NCI-H526 treated with DMSO at 0.1 percent for 48 hours (cell line): ENCODE measurements around the gene EME2.
"Not testable (repeated sequence)": the region's sequence is repeated elsewhere in the genome, so short reads cannot be mapped to it uniquely, and the experiment has no call there.

Source experiments
- DNase-seq: peaks from one replicate; lab custom pipeline; 2025; lab: John Stamatoyannopoulos, UW

The EME2 gene, protein sequence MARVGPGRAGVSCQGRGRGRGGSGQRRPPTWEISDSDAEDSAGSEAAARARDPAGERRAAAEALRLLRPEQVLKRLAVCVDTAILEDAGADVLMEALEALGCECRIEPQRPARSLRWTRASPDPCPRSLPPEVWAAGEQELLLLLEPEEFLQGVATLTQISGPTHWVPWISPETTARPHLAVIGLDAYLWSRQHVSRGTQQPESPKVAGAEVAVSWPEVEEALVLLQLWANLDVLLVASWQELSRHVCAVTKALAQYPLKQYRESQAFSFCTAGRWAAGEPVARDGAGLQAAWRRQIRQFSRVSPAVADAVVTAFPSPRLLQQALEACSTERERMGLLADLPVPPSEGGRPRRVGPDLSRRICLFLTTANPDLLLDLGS

DNA sequence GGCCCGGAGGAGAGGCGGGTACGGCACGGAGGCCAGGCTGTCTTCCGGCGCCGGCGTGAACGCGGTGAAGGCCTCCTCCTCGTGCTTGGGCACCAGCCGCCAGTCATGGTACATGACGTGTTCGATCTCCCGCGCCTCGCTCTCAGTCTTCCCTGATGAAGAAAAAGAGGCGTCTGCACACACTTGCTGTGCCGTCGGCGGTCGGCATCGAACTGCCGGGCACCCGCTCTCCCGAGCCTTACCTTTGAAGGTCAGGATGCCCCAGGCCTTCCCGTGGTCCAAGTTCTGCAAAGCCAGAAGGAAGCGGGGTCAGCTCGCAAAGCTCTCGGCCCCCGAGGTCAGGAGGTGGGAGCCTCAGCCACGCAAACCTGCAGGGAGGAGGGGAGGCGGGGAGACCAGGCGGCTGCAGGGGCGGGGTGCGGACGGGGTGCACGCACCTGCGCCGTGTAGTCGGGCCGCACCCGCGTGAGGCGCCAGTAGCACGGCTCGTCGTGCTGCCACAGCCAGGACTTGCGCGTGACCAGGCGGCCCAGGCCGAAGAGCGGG lies at the start of gene EME2:
Gene EME2, plus strand, starts transcription at position 449 of the 546 bp plus-strand sequence. CDS start 418 bp downstream, outside the sequence.
- no peak for DNase-seq

DNA sequence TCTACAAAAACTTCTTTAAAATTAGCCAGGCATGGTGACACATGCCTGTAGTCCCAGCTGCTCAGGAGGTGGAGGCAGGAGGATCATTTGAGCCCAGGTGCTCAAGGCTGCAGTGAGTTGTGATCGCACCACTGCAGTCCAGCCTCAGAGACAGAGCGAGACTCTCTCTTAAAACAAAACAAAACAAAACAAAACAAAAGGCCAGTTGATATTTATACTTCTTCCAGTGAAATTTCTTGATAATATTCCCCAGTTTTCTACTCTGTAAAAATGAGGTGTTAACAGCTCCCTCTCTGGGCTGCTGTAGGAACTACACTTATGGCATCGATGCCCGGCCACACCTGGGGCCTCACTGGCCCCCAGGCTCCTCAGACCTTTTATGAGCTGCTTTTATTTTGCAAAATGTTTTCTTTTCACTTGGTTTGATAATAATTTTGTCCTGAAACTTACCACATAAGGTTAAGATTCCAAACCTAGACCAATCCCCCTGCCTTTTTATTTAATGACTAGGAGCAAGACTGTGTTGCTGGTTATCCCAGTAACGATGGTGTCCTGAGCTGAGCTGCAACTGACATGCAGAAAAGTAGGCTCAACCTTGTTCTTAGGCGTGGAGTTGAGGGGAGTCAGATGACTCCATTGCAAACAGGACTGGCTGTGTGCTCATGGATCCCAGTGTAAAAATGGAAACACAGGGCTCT lies 49.0 kb upstream of the EME2 start:
- DNase-seq, result no peak

DNA sequence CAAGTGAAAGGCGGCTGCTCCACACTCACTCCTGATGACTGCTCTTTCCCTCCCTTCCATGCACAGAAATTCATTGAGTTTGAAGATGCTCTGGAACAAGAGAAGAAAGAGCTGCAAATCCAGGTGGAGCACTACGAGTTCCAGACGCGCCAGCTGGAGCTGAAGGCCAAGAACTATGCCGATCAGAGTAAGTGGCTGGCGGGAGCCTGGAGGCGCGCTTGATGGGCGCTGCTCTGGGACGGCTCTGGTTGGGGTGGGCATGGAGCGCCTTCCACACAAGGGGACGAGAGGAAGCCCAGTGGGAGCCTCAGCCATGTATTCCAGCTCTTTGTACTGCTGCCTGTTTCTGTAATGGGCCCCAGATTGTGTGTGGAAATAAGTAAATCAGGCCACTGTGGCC lies 48.1 kb upstream of the EME2 start:
- DNase-seq, result no peak

DNA sequence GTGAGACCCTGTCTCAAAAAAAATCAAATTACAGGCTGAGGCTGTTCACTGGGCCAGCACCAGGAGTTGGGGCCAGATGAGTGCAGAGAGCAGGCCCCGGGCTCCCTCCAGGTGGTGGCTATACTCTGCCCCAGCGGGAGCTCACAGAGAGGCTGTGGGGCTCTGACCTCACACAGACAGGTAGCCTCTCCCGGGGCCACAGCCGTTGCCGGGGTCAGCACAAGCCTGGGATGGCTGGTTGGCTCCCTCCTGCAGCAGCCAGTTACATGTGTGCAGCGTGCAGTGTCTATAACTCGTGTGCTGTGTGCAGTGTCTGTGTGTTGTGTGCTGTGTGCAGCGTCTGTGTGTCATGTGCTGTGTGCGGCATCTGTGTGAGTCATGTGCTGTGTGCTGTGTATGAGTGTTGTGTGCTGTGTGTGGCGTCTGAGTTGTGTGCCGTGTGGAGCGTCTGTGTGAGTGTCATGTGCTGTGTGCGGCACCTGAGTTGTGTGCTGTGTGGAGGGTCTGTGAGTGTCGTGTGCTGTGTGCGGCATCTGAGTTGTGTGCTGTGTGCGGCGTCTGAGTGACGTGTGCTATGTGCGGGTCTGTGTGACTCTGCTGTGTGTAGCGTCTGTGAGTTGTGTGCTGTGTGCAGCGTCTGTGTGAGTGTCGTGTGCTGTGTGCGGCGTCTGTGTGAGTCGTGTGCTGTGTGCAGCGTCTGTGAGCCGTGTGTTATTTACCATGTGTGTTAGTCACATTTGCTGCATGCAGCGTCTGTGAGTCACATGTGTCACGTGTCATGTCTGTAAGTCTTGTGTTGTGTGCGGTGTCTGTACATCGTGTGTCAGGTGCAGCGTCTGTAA lies 45.7 kb upstream of the EME2 start:
- DNase-seq, result no peak

DNA sequence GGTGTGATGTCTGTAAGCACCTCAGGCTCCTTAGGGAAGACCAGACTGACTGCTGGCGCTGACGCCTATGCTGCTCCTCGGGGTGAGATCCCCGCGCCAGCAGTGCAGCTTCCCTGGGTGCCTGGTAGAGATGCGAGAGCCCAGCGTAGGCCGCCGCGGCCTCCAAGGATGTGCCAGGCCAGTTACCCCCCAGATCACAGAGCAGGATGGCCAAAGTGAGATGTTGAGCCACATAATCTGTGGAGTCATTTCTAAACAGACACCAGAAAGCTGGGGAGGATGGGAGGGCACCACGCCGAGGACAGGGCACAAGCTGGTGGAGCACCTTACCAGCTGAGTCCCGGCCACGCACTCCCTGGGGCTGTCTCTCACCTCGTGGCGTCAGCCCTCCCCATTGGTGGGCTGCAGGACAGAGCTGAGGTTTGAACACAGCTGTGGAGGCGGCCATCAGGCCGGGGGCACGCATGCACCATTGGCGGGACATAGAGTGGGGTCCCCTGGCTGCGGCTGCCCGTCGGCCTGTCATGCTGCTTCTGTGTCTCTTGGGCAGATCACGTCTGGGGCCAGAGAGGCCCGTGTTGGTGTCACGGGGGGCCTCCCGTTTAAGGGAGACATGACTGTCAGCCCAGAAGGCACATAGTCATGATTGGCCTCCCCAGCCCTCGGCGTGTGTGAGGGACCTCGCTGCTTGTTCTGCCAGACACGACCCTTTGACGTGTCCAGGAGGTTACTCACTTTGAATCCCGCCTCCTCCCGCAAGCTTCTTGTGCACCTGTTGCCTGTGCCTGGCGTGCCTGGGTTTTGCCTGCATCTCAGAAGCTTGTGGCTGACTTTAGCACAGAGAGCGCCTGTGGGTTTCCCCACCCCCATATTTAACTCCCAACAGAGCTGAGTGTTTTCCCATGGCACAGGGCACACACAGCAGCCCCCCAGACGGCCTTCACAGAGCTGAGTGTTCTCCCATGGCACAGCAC lies 44.7 kb upstream of the EME2 start:
- no peak for DNase-seq

DNA sequence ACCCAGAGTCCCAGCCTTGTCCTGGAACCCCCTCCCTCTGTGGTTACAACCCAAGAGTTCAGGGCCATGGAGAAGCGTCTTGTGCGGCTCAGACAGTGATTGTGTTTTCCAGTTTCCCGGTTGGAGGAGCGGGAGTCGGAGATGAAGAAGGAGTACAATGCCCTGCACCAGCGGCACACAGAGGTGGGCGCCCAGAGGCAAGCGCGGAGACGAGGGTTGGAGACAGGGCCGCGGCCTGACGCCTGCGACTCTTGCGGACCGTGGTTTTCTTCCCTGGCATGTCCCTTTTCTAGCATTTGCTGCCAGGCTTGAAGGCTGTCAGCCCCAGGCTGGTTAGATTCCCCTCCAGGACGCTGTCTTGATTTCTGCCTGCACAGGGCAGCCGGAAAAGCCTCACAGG lies 43.6 kb upstream of the EME2 start:
- DNase-seq, result no peak

DNA sequence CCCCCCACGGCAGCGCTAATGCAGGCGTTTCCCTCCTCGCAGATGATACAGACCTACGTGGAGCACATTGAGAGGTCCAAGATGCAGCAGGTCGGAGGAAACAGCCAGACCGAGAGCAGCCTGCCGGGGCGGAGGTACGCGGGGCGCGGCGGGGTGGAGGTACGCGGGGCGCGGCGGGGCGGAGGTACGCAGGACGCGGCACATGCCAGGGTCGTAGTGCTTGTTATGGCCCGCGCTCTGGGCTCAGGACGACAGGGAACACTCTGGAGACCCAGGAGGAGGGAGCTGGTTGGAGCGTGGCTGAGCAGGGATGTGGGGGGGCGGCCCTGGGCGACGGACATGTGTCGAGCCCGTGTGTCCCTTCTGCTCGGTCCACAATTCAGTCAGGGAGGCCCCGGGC lies 43.2 kb upstream of the EME2 start:
- no peak for DNase-seq

DNA sequence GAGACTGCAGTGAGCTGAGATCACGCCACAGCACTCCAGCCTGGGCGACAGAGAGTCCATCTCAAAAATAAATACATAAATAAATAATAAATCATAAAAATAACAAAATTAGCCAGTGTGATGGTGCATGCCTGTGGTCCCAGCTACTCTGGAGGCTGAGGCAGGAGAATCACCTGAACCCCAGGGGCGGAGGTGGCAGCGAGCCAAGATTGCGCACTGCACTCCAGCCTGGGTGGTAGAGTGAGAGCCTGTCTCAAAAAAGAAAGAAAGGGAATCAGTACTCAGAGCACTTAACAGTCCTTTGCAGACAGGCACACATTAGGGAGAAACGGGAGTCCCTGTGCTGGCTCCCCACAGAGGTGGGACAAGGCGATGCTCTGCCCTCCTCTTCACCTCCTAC lies 41.5 kb upstream of the EME2 start:
- DNase-seq, result no peak

DNA sequence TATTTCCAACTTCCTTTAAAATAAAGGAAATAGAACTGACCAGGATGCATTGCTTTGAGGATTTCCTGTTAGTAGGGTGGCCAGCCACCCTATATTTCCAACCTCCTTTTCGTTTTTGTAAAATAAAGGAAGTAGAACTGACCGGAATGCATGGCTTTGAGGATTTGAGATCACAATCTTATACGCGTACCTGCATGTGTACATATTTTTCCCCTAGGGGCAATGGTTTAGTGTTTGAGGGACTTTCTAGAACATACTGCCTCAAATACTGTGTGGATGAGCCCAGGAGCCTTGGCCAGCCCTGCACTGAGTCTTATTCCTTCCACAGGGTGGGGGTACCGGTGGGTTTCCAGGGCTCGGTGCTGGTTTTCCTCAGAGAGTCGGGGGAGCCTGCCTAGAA lies 41.0 kb upstream of the EME2 start:
- no peak for DNase-seq

DNA sequence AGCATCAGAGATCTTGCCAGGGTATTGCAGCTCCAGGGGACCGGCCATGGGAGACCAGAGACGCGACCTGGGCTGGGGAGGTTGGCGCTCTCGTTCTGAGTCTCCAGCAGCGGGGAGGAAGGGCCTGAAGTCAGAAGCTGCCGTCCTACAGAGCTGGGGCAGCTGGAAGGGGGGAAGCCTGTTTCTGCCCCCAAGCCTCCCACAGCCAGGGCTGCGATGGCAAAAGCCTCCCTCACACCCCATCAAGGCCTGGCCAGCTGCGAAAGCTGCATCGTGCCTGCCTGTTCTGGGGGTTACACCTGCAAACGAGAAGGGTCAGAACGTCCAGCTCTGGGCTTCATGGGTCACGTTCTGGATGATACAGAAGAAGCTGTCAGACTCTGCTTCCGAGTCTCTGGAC lies 40.5 kb upstream of the EME2 start:
- no peak for DNase-seq

DNA sequence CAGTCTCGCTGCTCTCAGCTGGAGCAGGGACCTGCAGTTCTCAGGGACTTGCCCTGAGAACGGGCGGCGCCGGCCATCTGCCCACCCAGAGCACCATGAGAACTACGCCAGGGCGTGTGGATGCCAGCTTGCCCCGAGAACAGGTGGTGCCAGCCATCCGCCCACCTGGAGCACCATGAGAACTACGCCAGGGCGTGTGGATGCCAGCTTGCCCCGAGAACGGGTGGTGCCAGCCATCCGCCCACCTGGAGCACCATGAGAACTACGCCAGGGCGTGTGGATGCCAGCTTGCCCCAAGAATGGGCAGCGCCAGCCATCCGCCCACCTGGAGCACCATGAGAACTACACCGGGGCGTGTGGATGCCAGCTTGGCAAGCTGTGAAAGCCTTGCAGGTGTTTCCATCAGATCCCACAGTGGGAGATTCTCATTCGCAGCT lies 40.0 kb upstream of the EME2 start:
- DNase-seq, result not testable (repeated sequence)

DNA sequence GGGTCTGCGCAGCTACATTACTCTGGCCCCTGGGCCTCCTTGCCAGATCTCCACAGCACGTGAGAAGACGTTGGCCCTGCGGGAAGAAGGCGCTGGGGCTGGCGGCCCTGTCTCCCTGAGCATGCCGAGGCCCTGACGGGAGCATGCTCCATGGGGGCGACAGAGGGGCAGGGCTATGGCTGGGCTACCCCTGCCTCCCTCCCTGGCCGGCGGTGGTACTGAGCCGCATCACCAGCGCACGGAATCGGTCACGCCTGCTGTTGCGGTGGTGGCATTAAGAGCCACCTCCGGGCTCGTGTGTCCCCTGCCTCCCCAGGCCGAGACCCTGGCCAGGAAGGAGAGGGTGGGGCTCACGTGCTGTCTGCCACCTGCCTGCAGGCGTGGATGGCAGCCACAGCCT lies 38.5 kb upstream of the EME2 start:
- no peak for DNase-seq

DNA sequence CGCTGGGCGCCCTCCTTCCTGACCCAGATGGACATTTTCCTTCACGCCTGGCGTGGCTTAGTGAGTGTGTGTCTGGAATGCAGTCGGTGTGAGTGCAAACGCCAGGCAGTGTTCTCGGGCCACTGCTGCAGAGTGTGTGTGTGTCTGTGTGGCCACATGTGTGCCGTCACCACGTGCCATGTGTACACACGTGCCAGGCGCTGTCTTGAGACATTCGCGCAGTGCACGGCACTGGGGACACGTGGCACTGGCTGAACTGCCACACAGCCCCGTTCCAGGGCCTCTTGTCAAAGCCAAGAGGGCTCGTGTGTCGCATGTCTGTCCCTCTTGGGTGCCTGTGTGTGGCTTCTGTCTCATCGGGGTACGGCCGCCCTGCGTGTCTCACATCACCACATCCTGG lies 37.8 kb upstream of the EME2 start:
- DNase-seq, result no peak

DNA sequence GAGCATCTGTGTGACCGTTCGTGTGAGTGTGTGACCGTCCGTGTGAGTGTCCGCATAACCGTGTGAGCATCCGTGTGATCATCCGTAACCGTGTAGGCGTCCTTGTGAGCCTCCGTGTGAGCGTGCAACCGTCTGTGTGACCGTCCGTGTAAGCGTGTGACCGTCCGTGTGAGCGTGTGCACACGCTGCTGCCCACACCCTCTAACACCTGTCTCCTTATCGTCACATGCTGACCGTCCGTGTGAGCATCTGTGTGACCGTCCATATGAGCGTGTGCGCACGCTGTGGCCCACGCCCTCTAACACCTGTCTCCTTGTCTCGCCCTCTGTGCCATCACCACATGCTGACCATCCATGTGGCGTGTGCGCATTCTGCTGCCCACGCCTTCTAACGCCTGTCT lies 32.4 kb upstream of the EME2 start:
- no peak for DNase-seq

DNA sequence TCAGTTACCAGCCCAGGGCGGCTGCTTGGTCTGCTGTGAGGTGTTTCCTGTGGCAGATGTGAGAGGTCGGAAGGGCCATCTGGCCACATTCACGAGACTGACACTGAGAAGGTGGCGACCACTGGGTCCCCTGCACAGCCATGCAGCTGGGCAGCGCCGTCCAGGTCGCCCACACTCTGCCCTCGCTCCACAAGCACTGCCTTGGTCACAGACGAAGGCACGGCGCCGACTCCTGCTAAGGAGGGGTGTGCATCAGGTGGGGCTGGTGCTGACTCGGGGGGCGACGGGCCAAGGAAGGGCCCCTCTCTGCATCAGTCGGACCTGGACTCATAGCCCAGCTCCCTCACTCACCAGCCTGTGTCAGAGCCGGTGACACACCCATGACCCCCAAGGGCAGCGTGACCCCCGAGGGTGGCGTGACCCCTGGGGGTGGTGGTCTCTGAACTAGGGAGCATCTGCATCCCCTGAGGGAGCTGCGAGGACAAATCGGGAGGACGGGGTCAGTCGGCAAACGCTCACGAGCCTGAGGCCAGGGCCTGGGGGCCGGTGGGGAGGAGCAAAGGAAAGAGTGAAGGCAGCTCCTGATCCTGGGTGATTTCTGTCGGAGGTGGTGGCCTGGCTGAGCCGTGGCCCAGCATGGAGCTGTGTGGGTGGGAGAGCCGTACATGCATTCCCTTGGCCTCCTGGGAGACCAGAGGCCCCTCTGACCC lies 31.7 kb upstream of the EME2 start:
- DNase-seq, result no peak

DNA sequence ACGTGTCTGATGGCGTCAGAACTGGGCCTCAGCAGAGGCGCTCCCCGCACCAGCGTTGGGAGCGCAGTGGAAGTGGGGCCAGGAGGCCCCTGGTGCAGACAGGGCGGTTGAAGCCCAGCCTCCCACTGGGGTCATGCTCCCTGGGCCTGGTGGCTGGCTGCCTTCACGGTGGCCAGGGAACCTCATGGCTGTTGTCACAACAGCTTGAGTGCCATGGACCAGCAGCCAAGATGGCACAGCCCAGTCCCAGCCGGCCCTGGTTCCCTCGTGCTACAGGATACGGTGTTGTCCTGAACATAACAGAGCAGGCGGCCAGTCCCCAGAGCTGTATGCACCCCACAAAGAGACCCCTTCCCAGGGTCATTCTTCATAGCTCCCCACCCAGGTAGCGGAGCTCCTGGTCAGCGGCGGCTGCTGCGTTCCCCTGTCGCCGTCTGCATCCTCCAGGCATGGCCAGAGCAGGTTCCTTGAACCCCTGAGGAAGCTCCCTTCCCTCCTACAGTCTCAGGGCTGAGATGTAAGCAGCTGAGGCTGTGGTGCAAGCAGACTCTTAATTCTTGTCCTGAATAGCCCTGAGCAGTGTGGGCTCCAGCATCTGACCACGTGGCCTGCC lies 31.0 kb upstream of the EME2 start:
- DNase-seq, result no peak

DNA sequence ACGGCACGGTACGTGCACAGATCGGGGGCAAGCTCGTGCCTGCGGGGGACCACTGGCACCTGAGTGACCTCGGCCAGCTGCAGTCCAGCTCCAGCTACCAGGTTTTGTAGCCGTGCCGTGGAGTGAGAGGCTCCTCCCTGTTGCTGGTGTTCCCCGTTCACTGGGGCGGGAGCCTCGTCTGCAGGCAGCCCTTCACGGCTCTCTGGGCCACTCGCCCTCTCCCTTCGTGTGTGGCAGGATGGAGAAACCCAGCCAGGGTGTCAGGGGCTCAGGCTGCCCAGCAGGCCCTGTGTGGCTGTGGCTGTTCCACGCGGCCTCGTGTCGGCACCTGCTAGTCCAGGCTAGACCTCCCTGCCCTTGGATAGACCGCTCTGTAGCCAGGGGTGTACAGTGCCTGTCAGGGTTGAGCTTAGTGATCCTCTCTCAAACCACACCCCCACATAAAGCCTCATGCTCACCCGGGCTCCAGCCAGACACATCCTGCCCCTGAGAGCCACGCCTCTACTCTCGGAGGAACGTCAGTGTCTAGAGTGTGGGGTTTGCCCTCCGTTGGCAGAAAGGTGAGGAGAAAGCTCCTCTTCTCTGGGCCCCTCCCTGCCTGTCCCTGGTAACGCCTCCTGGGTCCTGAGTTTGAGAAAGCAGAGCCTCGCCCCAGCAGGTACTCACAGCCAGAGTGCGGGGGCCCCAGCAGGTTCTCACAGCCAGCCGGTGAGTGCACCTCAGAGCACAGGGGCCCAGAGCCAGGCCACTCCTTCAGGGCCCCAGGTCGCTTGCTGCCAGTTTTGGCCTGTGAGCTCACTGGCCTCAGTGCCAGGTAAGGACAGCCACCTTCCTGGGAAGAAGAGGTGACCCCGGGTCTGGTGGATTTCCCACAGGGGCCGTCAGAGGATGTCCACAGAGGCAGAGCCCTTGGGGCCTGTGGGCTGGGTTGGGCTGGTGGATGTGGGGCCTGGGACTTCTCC lies 29.0 kb upstream of the EME2 start:
- no peak for DNase-seq

DNA sequence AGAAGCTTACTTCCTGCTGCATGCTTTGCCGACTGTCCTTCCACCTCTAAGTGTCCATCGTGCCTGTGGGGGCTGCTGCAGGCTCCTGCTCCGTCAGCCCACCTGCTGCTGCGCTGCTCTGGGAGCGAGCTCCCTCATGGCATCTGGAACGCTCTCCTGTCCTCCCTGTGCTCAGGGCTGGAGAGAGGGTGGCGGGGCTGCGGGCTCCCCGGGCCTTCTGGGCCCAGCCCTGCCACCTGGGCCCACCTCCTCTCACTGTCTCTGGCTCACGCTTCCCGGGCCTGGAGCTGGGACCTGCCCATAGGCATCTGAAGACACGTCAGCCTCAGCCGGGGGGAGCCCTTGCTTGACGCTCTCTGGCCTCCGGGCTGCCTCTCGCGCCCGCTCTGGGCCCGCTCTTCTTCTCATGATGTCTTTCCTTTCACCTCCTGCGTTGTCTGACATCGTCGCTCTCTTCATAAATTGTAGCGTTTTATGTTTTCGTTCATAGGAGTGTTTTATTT lies 28.2 kb upstream of the EME2 start:
- DNase-seq, result no peak
